GM19455 (cell line): ENCODE measurements around the gene POU4F1.

Source experiments
- ATAC-seq: cut with Tn5 transposase; IDR thresholded peaks from one replicate; pipeline ENCODE4 v1.9.1; 2021; ENCODE audit not compliant: unreplicated experiment

The POU4F1 gene

DNA sequence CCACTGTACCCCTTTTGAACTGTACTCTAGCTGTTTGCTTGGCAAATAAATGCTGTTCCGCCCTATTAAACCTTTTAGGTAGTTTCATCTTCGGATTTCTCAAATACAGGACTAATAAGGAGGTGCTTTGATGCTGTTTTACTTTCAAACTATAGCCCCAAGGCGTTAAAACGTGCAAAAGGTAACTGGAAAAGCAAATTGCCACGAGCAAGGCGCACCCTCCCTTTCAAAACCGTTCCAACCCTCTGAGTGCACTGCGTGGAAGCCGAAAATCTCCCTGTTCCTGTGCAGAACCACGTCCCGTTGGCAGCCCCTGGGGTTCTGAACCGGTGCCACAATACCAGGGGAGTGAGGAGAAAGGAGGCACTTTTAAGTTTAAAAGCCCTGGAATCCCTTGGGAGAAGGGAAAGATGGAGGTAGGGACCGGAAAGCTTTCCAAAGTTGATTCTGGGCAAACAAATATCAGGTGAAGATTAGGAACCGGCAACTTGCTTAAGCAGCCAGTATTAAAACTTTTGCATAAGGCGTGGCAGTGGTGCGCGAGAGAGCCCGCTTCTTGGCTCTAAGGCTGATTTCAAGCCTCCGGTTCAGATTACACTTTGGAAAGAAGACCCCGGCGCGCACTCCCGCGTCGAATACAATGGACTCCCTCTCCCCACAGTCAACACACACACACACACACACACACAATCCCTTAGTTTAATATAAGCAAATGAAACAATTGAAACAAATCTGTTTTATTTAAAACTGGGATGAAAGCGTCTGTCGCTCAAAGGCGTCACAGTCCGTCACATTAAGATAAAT is 9.5 kb downstream of the POU4F1 start:
- ATAC-seq = no peak

DNA sequence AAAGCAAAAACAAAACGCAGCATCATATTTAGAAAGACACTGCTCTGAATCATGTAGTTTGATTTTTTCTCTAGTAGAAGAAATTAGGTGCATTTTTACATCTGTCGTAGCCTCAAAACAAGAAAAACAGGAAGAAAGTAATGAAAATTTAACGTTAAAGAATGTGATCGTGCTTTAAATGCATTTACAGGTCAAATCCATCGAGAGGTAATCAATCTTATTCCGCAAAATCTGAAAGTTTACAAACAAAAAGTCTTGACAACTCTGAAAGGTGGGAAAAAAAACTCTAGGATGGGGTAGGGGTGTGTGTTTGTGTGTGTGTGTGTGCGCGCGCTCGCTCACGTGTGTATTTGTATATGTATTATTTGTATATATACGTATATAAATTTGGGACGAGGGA is 10.2 kb downstream of the POU4F1 start:
- ATAC-seq = no peak

DNA sequence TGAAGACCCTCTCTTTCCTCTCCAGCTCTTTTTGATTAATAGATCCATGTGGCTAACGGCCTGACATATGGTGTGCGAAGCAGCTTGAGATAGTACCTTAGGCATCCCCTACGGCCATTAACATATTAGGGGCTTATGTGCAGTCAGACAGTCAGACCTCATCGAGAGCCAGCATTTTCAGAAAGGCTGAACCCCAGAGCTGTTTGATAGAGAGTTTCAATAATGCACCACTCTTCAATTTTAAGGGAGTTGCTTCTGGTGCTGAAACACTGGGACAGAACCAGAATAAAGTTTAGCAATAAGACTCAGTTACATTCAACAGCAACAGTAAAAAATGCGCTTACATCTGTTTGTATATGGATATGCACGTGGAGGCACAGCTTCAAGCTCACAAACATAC is 10.8 kb downstream of the POU4F1 start:
- ATAC-seq = no peak

DNA sequence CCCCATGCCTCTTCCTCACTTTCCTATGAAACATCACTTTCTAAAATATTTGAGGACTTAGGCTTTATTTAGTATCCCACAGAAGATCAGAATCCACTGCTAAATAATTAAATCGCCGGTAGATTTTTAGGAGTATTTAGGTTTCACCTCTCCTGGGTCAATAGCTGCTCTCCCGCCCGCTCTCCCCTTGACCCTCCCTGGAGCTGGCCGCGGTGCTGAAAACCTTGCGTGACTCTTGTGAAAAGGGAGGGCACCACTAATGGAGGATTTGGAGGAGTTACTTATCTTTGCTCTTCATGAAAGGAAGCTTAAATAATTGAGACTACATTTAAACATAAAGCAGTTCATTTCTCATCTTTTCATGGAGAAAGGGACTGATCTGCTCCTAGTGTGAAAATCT is 14.1 kb downstream of the POU4F1 start:
- no peak for ATAC-seq

DNA sequence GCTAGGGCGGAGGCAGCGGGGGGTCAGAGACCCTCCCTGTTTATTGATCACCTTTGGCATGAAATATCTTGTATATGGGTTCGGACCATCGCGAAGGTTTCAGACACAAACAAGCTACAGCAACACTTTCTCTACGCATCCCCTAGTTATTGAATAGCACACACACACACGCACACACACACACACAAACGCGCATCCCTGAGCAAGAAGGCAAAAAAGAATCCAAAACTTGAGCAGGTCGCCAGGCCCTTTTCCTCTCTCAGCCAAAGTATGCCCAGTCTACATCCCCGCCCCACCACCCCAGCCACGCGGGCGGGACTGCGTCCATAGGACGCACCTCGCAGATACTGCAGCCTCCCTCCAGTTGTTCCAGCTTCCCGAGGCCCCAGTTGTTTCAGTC is 16.0 kb downstream of the POU4F1 start:
- ATAC-seq = no peak

DNA sequence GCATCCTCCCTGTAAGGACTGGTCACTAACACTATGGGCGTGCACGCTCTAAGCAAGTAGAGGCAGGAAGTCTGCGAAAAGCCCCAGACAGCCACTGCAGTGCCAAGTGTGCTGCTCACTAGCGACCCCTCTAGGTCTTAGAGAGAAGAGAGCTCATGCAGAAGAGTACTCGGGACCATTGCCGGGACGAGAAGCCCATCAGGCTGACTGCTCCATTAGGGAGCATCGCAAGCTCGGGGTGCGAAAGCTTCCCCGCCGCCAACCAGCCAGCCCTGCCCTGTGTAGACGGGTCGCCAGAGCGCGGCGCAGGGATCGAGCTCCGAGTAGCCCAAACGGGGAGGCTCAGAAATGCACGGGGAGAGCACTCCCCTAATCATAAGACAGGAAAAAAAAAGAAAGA is 16.6 kb downstream of the POU4F1 start:
- no peak for ATAC-seq

DNA sequence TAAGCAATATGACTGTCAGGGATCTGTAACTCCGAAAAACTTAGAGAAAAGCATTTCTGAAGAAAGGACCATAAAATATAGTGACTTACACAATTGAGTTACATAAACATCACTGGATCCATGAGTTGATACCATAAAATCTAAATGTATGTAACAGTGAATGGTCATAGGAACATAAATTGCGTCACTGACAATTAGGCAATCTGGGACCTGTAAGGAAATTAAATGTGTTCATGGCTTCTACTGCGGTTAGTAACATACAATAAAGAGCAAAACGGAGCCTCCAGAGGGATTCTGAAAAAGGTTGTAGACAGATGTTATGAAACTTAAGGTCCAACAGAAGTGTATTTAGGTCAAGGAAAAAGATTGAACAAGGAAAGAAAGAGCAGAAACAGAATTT is 27.1 kb downstream of the POU4F1 start:
- no peak for ATAC-seq

DNA sequence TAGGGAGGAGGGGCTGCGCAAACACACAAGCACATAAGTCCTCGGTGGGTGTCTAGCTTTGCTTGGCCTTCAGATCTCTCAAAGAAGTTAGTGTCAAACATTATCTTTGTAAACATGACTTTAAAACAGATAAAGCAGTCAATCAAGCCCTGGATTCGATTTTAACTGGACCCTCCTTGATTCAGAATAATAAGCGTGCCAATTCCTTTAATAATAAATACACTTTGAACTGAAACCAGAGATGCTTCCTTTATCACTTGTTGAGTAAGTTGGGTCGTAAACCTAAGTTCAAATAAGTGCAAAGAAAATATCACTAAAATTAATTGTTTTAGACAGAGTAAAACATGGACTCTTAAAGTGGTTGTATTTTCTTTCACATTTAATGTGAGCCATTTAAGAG is 30.9 kb downstream of the POU4F1 start:
- ATAC-seq = no peak

DNA sequence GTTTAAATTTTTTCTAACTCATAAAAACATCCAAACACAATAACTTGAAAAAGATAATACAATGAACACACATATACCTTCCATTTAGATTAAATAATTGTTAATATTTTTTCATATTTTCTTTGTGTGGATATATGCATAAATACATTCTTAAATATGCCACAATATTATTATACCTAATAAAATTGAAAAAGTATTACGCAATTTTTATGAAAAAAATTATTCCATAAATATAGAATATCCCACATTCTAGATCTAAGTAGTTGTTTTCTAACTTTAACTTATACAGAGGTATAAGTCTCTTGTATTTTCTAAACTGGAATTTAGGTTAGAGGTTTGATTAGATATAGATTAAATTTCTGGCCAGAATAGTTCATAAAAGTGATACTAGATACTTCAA is 34.3 kb downstream of the POU4F1 start:
- no peak for ATAC-seq

DNA sequence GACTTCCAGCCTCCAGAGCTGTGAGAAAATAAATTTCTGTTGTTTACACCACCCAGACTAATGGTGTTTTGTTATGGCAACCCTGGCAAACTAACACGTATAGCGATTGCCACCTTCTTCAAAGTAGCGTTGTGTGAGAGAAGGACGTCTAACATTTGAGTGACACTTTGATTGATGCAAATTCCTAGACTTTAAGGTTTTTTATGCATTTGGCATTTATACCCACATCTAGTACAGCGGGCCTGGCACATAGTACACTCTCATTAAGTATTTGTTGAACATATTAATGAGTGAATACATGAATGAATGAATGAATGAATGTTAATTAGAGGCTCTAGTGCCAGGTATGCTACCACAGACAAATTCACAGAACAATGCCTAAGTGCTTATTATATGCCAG is 36.7 kb downstream of the POU4F1 start:
- ATAC-seq = no peak

DNA sequence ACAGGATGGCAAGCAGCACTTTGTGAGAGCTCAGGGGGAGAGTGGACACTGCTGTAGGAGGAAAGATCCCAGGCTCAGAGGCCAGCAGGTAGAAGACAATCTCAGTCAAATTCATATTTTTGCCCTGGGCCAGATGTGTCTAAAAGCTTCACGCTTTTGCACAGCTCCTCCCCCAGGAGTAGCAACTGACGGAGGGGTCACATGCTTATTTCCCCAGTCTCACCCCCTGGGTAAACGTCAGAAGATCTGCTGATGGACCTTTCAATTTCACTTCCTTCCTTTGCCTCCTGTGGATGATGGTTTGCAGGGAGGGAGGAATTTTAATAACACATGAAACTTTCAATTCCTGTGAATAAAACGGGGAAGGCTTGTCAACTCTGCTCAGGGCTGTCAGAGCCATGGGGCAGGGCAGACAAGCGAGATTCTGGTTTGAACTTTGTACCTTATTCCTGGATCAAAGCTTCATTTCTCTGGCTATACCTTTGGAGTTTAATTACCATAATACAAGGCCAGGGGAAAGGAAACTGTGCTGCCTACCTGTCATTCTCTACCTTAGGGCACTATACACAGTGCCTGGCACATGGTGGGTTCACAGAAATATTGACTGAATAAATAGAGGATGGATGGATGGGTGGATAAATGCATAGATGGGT is 41.0 kb downstream of the POU4F1 start:
- ATAC-seq = no peak
